HG02642 (cell line): ENCODE data around the gene IRF7.
"Not testable (repeated sequence)": the region's sequence is repeated elsewhere in the genome, so short reads cannot be mapped to it uniquely, and the experiment has no call there.

Source experiments
- ATAC-seq: cut with Tn5 transposase; IDR thresholded peaks from one replicate; pipeline ENCODE4 v1.9.1; 2021; ENCODE audit warnings: mild to moderate bottlenecking; ENCODE audit not compliant: unreplicated experiment, poor library complexity

IRF7 gene

DNA sequence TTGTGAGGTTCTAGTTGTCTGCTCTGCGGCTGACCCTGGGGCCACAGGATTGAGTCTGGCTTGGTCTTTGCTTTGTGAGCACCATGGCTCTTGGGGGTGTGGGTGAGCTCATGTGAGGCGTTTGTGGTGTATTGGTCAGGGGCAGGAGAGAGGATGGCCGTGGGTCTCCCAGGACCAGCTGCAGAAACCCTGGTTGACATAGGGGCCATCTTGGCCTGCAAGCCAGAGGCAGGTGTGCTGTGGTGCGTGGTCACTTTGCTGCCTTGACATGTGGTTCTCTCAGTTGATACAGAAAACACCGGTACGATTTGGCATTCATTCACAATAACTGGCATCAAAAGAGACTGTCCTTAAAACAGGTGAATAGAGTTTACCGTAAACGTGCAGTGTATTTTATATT is 28.2 kb downstream of the IRF7 start:
- no peak for ATAC-seq

DNA sequence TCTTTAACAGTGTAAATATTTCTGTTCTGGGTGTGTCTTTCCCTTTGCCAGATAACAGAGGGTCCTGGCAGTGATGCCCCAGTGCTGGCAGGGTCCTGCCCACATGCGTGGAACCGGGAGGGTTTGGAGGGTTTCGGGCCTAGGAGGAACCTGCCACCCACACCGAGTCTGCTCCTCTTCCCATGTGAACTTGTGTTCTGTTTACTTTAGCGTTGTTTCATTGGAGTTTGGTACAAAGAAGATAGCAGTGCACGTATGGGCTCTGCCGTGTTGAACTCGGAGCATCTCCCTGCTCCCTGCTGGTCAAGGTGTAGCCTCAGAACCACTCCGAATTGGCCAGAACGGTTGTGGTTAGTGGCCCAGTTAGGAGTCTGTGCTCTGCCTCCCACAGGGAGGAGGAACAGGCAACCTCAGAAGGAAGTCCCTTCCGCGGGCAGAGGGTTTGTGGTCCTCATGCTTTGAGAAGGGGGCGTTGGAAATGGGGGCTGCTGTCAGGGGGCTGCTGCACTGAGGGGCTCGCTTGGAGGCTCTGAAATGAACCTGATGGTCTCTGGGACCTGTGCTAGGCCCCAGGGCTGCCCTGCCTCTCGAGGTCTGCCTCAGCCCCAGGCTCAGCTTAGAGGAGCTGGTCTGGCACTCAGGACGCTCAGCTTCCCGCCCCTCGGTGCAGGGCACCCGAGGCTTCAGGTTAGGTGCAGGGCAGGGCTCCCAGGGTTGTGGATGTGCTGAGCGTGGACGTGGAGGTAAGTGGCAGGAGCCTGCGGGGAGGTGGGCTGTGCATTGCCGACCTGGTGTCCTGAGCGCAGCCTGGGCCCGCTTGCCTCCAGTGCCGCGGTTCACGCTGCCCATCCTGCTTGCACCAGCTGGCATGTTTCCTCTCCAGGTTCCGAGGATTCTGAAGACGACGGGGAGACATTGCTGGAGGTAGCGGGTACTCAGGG is 29.1 kb downstream of the IRF7 start:
- ATAC-seq: no peak

DNA sequence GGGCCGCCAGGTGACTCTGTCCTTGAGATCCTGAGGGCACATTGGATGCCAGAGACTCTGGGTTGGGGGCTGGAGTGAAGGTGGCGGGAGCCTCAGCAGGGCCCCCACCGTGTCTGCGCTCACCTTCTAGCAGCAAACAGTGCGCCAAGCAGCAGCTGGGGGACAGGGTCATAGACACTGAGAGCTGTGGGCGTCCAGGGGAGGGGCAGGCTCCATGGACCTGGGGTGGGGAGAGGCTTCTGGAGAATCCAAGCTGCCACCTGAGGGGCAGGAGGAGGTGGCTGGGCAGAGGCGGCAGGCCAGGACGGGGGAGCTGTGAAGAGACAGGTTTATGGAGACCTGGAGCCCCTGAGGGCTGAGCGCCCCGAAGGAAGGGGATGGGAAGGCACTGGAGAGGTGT is 31.5 kb downstream of the IRF7 start:
- no peak for ATAC-seq

- no peak for ATAC-seq
Measured at GRCh38 chr11:581752-582151, 34.0 kb downstream of the IRF7 start.

DNA sequence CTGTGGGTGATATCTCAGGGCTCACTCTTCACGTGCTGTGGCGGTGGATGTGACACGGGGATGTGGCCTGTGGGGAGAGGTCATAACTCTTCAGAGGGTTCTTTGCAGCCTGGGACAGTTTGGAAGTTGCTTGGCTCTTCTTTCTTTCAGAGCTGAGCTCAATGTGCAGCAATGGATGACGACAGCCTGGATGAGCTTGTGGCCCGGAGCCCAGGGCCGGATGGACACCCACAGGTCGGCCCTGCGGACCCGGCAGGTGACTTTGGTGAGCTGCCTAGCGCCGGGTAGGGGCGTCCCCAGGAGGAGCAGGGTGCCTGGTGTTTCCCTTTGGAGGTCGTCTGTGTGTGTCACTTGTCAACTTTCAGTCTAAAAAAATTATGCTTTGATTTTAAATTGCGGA is 34.4 kb downstream of the IRF7 start:
- no peak for ATAC-seq

DNA sequence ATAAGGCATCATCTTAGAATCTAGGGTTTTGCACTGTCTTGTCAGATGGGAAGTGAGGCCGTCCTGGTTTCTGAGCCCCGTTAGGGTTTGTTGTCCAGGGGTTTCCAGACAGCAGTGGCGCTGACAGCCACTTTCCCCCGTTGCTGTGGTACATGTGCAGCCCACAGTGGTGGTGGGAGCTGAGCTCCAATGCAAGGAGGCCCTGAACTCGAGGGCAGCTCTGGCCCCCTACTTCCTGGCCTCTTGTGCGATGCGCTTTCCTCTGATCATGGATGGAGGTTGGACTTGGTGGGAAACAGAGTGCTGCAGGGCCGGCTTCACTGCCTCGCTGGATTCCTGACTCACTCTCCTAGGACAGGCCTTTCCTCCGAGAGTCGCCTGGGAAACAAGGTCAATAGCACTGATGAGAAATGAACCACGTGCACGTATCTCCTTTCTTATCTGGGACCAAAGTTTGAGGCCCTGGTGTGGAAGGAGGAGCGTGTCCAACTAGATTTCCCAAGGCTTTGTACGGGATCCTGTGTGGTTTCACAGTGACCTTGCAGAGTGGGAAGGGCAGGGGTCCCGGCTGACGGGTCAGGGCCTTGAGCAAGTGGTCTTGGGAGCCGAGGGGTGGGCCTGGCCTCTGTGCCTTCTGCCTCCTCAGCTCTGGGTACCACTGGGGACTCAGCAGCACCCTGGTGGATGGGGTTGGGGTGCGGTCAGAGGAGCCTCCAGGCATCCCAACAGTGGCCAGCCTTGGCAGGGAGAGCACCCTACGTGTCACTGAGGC is 35.7 kb downstream of the IRF7 start:
- no peak for ATAC-seq

- no peak for ATAC-seq
Measured at GRCh38 chr11:578276-579035, 37.3 kb downstream of the IRF7 start.

GRCh38 chr11:577611-577894 is 38.2 kb downstream of the IRF7 start:
- no peak for ATAC-seq

DNA sequence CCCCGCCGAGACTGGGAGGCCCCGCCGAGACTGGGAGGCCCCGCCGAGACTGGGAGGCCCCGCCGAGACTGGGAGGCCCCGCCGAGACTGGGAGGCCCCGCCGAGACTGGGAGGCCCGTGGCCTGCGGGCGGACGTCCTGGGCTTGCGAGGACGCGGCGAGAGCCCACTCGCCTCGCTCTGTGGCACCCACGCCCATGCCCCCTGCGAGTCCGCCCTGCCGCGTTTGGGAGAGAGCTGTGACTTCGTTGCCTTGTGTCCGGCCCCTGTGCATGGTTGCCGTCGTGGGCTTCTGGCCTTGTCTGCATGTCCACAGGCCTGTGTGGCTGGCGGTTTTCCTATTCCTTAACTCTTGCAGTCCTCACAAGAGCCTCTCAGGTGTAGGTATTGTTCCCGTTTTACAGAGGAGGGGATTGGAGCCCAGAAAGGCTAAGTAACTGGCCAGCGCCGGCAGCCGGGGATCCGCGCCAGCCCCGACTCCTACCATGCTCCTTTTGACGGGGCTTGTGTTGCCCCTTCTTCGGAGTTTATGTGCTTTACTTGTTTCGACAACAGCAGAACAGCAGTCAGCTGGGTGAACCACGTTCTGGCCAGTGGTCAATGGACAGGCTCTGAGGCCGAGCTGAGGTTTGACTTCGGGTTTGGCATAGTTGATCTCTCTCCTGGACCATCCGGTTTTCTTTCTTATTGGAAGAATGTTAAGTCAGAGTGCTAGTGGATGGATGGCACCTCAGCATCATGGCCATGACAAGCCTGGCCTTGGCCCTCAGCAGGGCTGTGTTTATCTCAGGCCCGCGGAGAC is 38.7 kb downstream of the IRF7 start:
- no peak for ATAC-seq

GRCh38 chr11:575996-576768 is 39.6 kb downstream of the IRF7 start, which contains the start of gene PHRF1:
Gene PHRF1 (plus strand): TSS chr11:576470. CDS start chr11:581513, 5,043 bp downstream.
- peak; percentile 87 for ATAC-seq

GRCh38 chr11:575313-575995 is 40.3 kb downstream of the IRF7 start:
- peak; percentile 42 for ATAC-seq

- ATAC-seq: no peak
Measured at GRCh38 chr11:574632-575312, 41.0 kb downstream of the IRF7 start.

DNA sequence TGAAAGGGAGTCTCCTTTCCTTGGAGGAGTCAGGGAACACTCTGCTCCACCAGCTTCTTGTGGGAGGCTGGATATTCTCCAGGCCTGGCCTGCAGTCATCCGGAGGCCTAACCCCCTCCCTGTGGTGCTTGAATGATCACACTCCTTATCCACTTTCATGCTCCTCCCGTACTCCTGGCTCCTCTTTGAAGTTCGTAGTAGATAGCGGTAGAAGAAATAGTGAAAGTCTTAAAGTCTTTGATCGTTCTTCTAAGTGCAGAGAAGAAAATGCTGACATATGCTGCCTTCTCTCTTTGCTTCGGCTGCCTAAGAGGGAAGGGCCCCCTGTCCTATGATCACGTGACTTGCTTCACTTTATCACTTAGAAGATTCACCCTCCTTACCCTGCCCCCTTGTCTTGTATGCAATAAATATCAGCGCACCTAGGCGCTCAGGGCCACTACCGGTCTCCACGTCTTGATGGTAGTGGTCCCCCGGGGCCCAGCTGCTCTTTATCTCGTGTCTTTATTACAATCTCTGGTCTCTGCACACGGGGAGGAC is 41.6 kb downstream of the IRF7 start:
- ATAC-seq: not testable (repeated sequence)

GRCh38 chr11:573146-573759 is 42.5 kb downstream of the IRF7 start:
- ATAC-seq: no peak

DNA sequence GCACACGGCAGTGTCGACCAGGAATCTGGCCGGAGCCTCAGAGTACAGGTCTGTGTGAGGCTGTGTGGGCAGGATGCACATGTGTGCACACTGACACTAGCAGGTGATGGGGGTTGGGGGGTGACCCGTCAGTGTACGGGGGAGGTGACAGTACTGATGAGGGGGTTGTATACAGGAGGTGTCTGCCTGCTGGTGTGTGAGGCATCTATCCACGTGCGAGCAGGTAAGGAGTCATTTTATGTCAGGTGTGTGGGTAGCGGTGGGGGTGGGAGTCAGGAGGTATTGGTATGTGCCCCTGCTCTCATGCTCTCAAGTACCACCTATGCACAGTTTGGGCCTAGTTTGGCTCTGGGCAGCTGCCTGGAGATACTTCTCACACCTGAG is 44.0 kb downstream of the IRF7 start:
- no peak for ATAC-seq

- no peak for ATAC-seq
Measured at GRCh38 chr11:569158-569885, 46.4 kb downstream of the IRF7 start.
